PC-3 (cell line): Measurements from ENCODE around the gene PLEKHB2. TPM values are rescaled to one million over a fixed set of nuclear protein-coding genes. Genes with fewer than 3 reads are reported as not detected.
A peak's percentile ranks its signal among the peaks of the same experiment; 100 is the strongest.

Source experiments
- ATAC-seq: fragments of 200-7000 bp; cut with Tn5 transposase; 2 replicates; pipeline ENCODE4 v1.9.1; 2020; ENCODE audit warnings: mild to moderate bottlenecking, moderate library complexity
- BruUV-seq: library from RNA; stranded (reverse); fragments of 400-500 nt; replicated peaks from 2 replicates; lab custom pipeline; 2021; lab: Mats Ljungman, UMichigan
- CTCF ChIA-PET: fragments of 300-600 bp; sonication (Branson Sonifier 250); formaldehyde crosslinking; loops from one replicate; lab custom pipeline; 2022; ENCODE audit warnings: antibody characterized with exemption; lab: Charles Lee
- POLR2A ChIA-PET: fragments of 300-600 bp; sonication (Branson Sonifier 250); formaldehyde crosslinking; loops from one replicate; lab custom pipeline; 2022; ENCODE audit warnings: antibody characterized with exemption; ENCODE audit not compliant: unreplicated experiment; lab: Charles Lee
- DNase-seq: peaks from one replicate; pipeline ENCODE4 v3.0.0-alpha.2; 2015
- H2AFZ ChIP-seq: fragments of 300-600 bp; sonication (generic); 2 replicates; pipeline ENCODE4 v1.6.0; 2016; ENCODE audit warnings: antibody characterized with exemption, low read length
- H3F3A ChIP-seq: fragments of 300-600 bp; sonication (generic); one replicate; pipeline ENCODE4 v1.6.0; 2017; ENCODE audit warnings: antibody characterized with exemption, low read length, control low read depth, mild to moderate bottlenecking; ENCODE audit not compliant: unreplicated experiment
- H3K27ac ChIP-seq: fragments of 300-600 bp; sonication (generic); 2 replicates; pipeline ENCODE4 v1.5.1; 2016; ENCODE audit warnings: mild to moderate bottlenecking, low read length
- H3K27me3 ChIP-seq: fragments of 300-600 bp; sonication (generic); 2 replicates; pipeline ENCODE4 v1.6.1; 2016; ENCODE audit warnings: low read length, mixed read lengths
- H3K36me3 ChIP-seq: fragments of 300-600 bp; sonication (generic); 2 replicates; pipeline ENCODE4 v1.6.1; 2016; ENCODE audit warnings: low read depth, mixed run types, low read length, mixed read lengths
- H3K4me1 ChIP-seq: fragments of 300-600 bp; sonication (generic); 2 replicates; pipeline ENCODE4 v1.5.1; 2016; ENCODE audit warnings: low read length; ENCODE audit not compliant: insufficient read depth
- H3K4me2 ChIP-seq: fragments of 300-600 bp; sonication (generic); 2 replicates; pipeline ENCODE4 v1.6.0; 2016; ENCODE audit warnings: low read length
- H3K4me3 ChIP-seq: fragments of 300-600 bp; sonication (generic); 2 replicates; pipeline ENCODE4 v1.5.1; 2016; ENCODE audit warnings: mild to moderate bottlenecking, low read length, mixed read lengths
- H3K79me2 ChIP-seq: fragments of 300-600 bp; sonication (generic); 2 replicates; pipeline ENCODE4 v1.6.1; 2017; ENCODE audit warnings: low read length, mixed read lengths
- H3K9ac ChIP-seq: fragments of 300-600 bp; sonication (generic); 2 replicates; pipeline ENCODE4 v1.6.0; 2016; ENCODE audit warnings: mild to moderate bottlenecking, low read length
- H3K9me2 ChIP-seq: fragments of 300-600 bp; sonication (generic); replicated peaks from 2 replicates; pipeline ENCODE4 v1.6.1; 2016; ENCODE audit warnings: mixed run types, low read length, mixed read lengths
- H3K9me3 ChIP-seq: fragments of 300-600 bp; sonication (generic); 2 replicates; pipeline ENCODE4 v1.6.1; 2016; ENCODE audit warnings: low read length, mixed read lengths
- H4K20me1 ChIP-seq: fragments of 300-600 bp; sonication (generic); 2 replicates; pipeline ENCODE4 v1.6.1; 2016; ENCODE audit warnings: low read length, mixed read lengths
- EZH2 ChIP-seq: fragments of 300-600 bp; sonication (generic); IDR thresholded peaks from one replicate; pipeline ENCODE4 v1.6.1; 2017; ENCODE audit warnings: antibody characterized with exemption, mild to moderate bottlenecking, low read length; ENCODE audit not compliant: unreplicated experiment
- EZH2phosphoT487 ChIP-seq: fragments of 300-600 bp; sonication (generic); IDR thresholded peaks from 2 replicates; pipeline ENCODE4 v1.6.1; 2018; ENCODE audit warnings: mild to moderate bottlenecking, antibody characterized with exemption, low read length, borderline replicate concordance
- intact Hi-C: fragments of 100-400 bp; cut with micrococcal nuclease; formaldehyde crosslinking; loops from 2 replicates; pipeline ENCODE4 v1.9.0; 2023
- total RNA-seq: library from RNA; depleted of rRNA; stranded (reverse); fragments of >200 nt; gene quantifications from 2 replicates; pipeline ENCODE4 v1.2.3, GENCODE V29; 2014
- TF ChIP-seq, protein P1 (sequence below): fragments of 300-600 bp; sonication (generic); conservative IDR thresholded peaks from 2 replicates; pipeline ENCODE4 v1.5.1; 2017; ENCODE audit warnings: antibody characterized with exemption, low read depth, mild to moderate bottlenecking, low read length

The PLEKHB2 gene
- total RNA-seq, 1 experiment from 2014 or later, result 64.5 TPM

GRCh38 chr2:131104487-131105155, 515 bp upstream of the PLEKHB2 start:
- Histone ChIP-seq H3K4me1 (peaks cover 20% of the 10 kb centered on the region), H3K27ac (peak overlapping the region; percentile 75), H3F3A (no peaks in the 10 kb centered on the region), H3K27me3 (no peaks in the 10 kb centered on the region), H3K36me3 (peaks cover 4% of the 10 kb centered on the region; the same call in 1 of the 2 replicates), H3K9me2 (no peaks in the 10 kb centered on the region), H3K9ac (peak overlapping the region; percentile 96), H3K4me3 (peak overlapping the region; percentile 99), H3K4me2 (peak overlapping the region; percentile 88), H2AFZ (peak overlapping the region; percentile 93), H3K9me3 (no peaks in the 10 kb centered on the region), H3K79me2 (peaks cover 45% of the 10 kb centered on the region), H4K20me1 (peaks cover 27% of the 10 kb centered on the region)
- CTCF ChIA-PET, result no interaction called here
- intact Hi-C loops, result loop anchor here (5.0 kb wide), 1 partner anchor 388 kb away; the partner anchor contains the start of gene MZT2A
- BruUV-seq, result TSS peak; percentile 95
- DNase-seq, result peak; percentile 46
- TF ChIP-seq, protein P1, sequence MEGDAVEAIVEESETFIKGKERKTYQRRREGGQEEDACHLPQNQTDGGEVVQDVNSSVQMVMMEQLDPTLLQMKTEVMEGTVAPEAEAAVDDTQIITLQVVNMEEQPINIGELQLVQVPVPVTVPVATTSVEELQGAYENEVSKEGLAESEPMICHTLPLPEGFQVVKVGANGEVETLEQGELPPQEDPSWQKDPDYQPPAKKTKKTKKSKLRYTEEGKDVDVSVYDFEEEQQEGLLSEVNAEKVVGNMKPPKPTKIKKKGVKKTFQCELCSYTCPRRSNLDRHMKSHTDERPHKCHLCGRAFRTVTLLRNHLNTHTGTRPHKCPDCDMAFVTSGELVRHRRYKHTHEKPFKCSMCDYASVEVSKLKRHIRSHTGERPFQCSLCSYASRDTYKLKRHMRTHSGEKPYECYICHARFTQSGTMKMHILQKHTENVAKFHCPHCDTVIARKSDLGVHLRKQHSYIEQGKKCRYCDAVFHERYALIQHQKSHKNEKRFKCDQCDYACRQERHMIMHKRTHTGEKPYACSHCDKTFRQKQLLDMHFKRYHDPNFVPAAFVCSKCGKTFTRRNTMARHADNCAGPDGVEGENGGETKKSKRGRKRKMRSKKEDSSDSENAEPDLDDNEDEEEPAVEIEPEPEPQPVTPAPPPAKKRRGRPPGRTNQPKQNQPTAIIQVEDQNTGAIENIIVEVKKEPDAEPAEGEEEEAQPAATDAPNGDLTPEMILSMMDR, result no peak; the same call in 1 of the 2 replicates
- TF ChIP-seq EZH2phosphoT487 (no peak), EZH2 (no peak)
- ATAC-seq, result peak; percentile 71
- POLR2A ChIA-PET, result interaction anchor here (0.7 kb wide), 1 partner anchor 332 kb away, joined by 4 read pairs; no protein-coding TSS in a partner anchor

- BruUV-seq, result TSS peak; percentile 43
- POLR2A ChIA-PET, result no interaction called here
- peak; percentile 57 for DNase-seq
These were observed 1.0 kb downstream of the PLEKHB2 start for GRCh38 chr2:131105950-131106801.

More at GRCh38 chr2:131105950-131106801, 1.0 kb downstream of the PLEKHB2 start:
- peak; percentile 42 for ATAC-seq
- CTCF ChIA-PET, result no interaction called here
- H3K79me2 ChIP-seq, result peaks cover 61% of the 10 kb centered on the region
- peak overlapping the region; percentile 88 for H3K4me2 ChIP-seq
- no peaks in the 10 kb centered on the region for H3K9me3 ChIP-seq
- H3K9me2 ChIP-seq, result no peaks in the 10 kb centered on the region
- peak overlapping the region; percentile 99 for H3K4me3 ChIP-seq
- H3K27ac ChIP-seq, result peak overlapping the region; percentile 75
- TF ChIP-seq EZH2, result no peak
- TF ChIP-seq, protein P1, result no peak
- no peaks in the 10 kb centered on the region for H3K27me3 ChIP-seq
- H3K36me3 ChIP-seq, result peaks cover 4% of the 10 kb centered on the region; the same call in 1 of the 2 replicates
- H2AFZ ChIP-seq, result peak overlapping the region; percentile 93
- peaks cover 20% of the 10 kb centered on the region for H3K4me1 ChIP-seq
- intact Hi-C loops, result loop anchor here (5.0 kb wide), 1 partner anchor 386 kb away; the partner anchor contains the start of gene MZT2A
- peaks cover 27% of the 10 kb centered on the region for H4K20me1 ChIP-seq
- no peaks in the 10 kb centered on the region for H3F3A ChIP-seq
- peak overlapping the region; percentile 96 for H3K9ac ChIP-seq
